ENCODE measurements around the gene MAGI2. TPM values are rescaled to one million over a fixed set of nuclear protein-coding genes. Genes with fewer than 3 reads are reported as not detected.

MAGI2 gene
- total RNA-seq, 1 donor from 2014 or later, result 5.8 TPM

DNA sequence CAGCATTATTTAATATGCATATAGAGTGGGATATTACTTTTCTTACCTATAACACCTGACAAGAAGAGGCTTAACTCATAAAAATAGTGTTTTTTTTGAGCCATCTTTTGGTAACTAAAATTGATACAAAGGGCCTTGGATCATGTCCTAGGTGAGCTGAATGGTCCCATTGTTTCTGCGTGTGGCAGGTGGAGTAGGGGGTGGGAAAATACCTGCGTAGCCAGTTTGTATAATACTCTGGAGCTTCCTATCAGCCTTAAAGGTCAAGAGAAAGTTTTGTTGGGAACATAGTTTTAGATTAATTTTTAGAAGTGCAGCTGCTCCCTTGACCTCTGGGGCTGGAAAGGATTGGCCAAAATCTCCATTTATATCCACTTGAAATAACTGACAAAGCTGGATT lies 1410.3 kb downstream of the MAGI2 start:
- no peak for DNase-seq (ENCODE audit: low spot score)
- Mint-ChIP-seq H3K27ac (ENCODE audit: unreplicated experiment) (no peak overlapping the region), H3K27me3 (ENCODE audit: low read depth) (peaks cover 9% of the 10 kb centered on the region), H3K9me3 (ENCODE audit: low read depth) (no peaks in the 10 kb centered on the region), H3K4me1 (ENCODE audit: low read depth) (no peaks in the 10 kb centered on the region), H3K36me3 (ENCODE audit: low read depth) (no peaks in the 10 kb centered on the region), H3K4me3 (ENCODE audit: unreplicated experiment) (no peak overlapping the region)
- TF ChIP-seq, protein P1, sequence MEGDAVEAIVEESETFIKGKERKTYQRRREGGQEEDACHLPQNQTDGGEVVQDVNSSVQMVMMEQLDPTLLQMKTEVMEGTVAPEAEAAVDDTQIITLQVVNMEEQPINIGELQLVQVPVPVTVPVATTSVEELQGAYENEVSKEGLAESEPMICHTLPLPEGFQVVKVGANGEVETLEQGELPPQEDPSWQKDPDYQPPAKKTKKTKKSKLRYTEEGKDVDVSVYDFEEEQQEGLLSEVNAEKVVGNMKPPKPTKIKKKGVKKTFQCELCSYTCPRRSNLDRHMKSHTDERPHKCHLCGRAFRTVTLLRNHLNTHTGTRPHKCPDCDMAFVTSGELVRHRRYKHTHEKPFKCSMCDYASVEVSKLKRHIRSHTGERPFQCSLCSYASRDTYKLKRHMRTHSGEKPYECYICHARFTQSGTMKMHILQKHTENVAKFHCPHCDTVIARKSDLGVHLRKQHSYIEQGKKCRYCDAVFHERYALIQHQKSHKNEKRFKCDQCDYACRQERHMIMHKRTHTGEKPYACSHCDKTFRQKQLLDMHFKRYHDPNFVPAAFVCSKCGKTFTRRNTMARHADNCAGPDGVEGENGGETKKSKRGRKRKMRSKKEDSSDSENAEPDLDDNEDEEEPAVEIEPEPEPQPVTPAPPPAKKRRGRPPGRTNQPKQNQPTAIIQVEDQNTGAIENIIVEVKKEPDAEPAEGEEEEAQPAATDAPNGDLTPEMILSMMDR (IDR thresholded peaks at IDR 0.05), result no peak

DNA sequence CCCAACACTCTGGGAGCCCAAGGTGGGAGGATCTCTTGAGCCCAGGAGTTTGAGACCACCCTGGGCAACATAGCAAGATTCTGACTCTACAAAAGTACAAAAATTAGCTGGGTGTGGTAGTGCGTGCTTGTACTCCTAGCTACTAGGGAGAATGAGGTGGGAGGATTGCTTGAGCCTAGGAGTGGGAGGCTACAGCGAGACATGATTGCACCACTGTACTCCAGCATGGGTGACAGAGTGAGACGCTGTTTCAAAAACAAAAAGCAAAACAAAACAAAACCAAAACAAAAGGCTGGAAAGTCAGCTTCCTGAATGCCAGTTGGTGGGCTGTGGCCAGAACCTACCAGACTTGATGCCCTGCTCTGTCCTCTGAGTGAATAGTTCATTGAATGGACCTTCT lies 1412.0 kb downstream of the MAGI2 start:
- TF ChIP-seq, protein P1 (IDR thresholded peaks at IDR 0.05), result no peak
- Mint-ChIP-seq H3K27me3 (ENCODE audit: low read depth) (peaks cover 9% of the 10 kb centered on the region), H3K4me1 (ENCODE audit: low read depth) (no peaks in the 10 kb centered on the region), H3K27ac (ENCODE audit: unreplicated experiment) (no peak overlapping the region), H3K9me3 (ENCODE audit: low read depth) (no peaks in the 10 kb centered on the region), H3K36me3 (ENCODE audit: low read depth) (no peaks in the 10 kb centered on the region), H3K4me3 (ENCODE audit: unreplicated experiment) (no peak overlapping the region)
- DNase-seq (ENCODE audit: low spot score), result no peak

DNA sequence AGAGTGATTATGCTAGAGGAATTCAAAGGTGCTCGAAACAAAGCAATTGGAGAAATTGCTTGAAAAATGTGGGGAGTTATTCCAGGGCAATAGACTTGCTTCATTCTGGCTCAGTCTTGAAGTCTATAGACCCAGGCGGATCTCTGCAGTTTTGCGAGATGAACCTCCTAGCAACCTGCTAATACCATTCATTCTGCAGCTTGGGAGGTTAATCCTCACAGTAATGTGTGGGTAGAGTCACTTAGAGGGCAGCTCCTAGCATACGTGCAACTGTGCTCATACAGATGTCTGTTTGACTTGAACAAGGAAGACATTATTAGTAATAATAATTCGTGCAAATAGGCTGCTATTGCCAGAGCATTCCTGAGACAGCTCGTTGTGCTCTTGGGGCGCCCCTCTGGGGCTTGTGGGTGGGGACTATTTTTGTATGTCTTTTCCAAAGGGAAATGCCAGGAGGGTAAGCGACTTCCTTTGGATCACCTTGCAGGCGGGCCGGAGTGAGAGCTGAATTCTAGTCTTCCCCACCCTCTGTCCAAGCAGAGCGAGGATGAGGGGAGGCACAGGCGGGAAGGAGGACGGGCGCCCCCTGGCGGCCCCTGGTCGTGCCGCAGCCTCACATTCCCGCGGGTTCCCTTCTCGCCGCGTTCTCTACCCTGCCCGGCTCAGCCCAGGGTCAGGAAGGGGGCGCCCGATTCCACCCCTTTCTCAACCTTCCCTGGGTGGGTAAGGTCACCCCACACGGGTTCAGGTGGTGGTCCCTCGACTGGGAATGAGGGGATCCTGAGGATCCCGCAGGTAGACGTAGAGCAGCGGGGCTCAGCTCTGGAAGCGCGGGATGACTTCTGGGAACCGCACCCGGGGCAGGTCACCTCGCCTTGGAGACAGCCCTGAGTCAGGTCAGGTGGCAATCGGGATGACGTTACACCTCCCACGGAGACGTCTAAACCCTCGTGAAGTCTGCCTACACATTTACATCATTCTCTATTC lies 1413.4 kb downstream of the MAGI2 start:
- no peaks in the 10 kb centered on the region for H3K36me3 Mint-ChIP-seq (ENCODE audit: low read depth)
- no peak overlapping the region for H3K27ac Mint-ChIP-seq (ENCODE audit: unreplicated experiment)
- DNase-seq (ENCODE audit: low spot score), result no peak
- H3K27me3 Mint-ChIP-seq (ENCODE audit: low read depth), result peaks cover 12% of the 10 kb centered on the region
- TF ChIP-seq, protein P1 (IDR thresholded peaks at IDR 0.05), result peak; percentile 32
- H3K9me3 Mint-ChIP-seq (ENCODE audit: low read depth), result no peaks in the 10 kb centered on the region
- H3K4me1 Mint-ChIP-seq (ENCODE audit: low read depth), result no peaks in the 10 kb centered on the region
- no peak overlapping the region for H3K4me3 Mint-ChIP-seq (ENCODE audit: unreplicated experiment)

DNA sequence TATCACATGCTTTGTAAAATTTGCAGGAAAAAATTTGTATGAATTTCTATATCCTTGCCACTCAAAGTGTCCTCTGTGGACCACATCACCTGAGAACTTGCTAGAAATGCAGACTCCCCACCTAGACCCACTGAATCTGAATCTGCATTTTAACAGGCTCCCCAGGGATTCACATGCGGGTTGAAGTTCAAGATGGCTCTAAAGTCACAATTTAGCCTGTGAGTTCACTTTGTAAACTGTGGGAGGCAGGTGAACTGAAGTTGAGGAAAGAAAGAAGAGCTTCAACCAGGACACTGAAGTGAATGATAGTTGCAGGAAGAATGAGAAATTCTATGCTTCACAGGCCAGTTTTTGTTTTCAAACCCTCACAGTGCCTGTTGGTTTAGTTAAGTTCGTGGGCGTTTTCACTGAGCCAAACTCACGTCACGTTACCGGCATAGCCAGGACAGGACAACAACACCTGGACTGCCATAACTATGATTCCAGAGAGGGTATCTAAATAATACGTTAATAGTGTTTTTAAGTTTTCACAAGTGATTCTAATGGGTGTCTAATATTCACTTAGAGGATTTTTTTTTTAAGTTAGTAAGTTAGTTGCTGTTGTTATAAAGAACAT lies 1414.9 kb downstream of the MAGI2 start:
- no peak for DNase-seq (ENCODE audit: low spot score)
- Mint-ChIP-seq H3K9me3 (ENCODE audit: low read depth) (no peaks in the 10 kb centered on the region), H3K4me3 (ENCODE audit: unreplicated experiment) (no peak overlapping the region), H3K27me3 (ENCODE audit: low read depth) (peaks cover 20% of the 10 kb centered on the region), H3K4me1 (ENCODE audit: low read depth) (no peaks in the 10 kb centered on the region), H3K27ac (ENCODE audit: unreplicated experiment) (no peak overlapping the region), H3K36me3 (ENCODE audit: low read depth) (peaks cover 1% of the 10 kb centered on the region)
- TF ChIP-seq, protein P1 (IDR thresholded peaks at IDR 0.05), result no peak

DNA sequence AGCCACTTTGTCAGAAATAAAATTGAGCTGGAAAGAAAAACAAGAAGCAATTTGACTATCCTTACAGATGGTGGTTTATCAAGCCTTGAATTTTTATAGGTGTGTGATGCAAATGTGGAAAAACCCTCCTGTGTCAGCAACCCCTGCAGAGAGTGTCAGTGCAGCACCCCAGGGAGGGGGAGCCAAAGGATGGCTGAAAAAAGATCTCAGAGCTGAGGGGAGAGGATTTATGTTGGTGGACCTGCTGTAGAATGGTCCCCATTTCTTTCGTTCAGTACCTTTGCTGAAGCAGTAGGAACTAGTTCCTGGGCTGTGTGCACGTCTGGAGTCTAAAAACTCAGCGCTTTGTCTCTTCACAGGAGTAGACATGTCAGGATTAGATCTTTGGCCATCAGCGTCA lies 1415.9 kb downstream of the MAGI2 start:
- no peak overlapping the region for H3K27ac Mint-ChIP-seq (ENCODE audit: unreplicated experiment)
- DNase-seq (ENCODE audit: low spot score), result no peak
- no peaks in the 10 kb centered on the region for H3K4me1 Mint-ChIP-seq (ENCODE audit: low read depth)
- TF ChIP-seq, protein P1 (IDR thresholded peaks at IDR 0.05), result no peak
- H3K36me3 Mint-ChIP-seq (ENCODE audit: low read depth), result peaks cover 3% of the 10 kb centered on the region
- peaks cover 27% of the 10 kb centered on the region for H3K27me3 Mint-ChIP-seq (ENCODE audit: low read depth)
- no peak overlapping the region for H3K4me3 Mint-ChIP-seq (ENCODE audit: unreplicated experiment)
- H3K9me3 Mint-ChIP-seq (ENCODE audit: low read depth), result no peaks in the 10 kb centered on the region

Measured in chondrocyte (in vitro differentiated cells).